ENCODE data around the gene EFL1. TPM values are rescaled to one million over a fixed set of nuclear protein-coding genes. Genes with fewer than 3 reads are reported as not detected.
"Not testable (repeated sequence)": the region's sequence is repeated elsewhere in the genome, so short reads cannot be mapped to it uniquely, and the experiment has no call there.

Gene EFL1
- total RNA-seq, 4 donors from 2014 or later: 5.3 to 18.1 (median 12.5) TPM

- WGBS, 2 donors: 88 to 89% methylated on average over 6 to 7 of the region's 7 CpGs
- H3K4me1 ChIP-seq: no peaks in the 10 kb centered on the region
- TF ChIP-seq CTCF (IDR thresholded peaks at IDR 0.05) (no peak), POLR2A (IDR thresholded peaks at IDR 0.05) (no peak), EP300 (IDR thresholded peaks at IDR 0.05) (no peak)
- H3K27ac ChIP-seq: no peak overlapping the region
- no peak for DNase-seq (ENCODE audit: low spot score in 2 of 2)
- no peaks in the 10 kb centered on the region for H3K27me3 ChIP-seq
- no peak overlapping the region for H3K4me3 ChIP-seq
- H3K36me3 ChIP-seq: no peaks in the 10 kb centered on the region
- H3K9me3 ChIP-seq: peaks cover 0 to 12% (median 0%) of the 10 kb centered on the region in 4 donors
These were observed 43.1 kb upstream of the EFL1 start for GRCh38 chr15:82305621-82306048.

- no peak overlapping the region for H3K4me3 ChIP-seq
- no peaks in the 10 kb centered on the region for H3K36me3 ChIP-seq
- H3K27ac ChIP-seq: no peak overlapping the region
- peaks cover 0 to 3% (median 0%) of the 10 kb centered on the region in 4 donors for H3K9me3 ChIP-seq
- H3K27me3 ChIP-seq: no peaks in the 10 kb centered on the region
- WGBS, 2 donors: 90% methylated on average over 4 of the region's 4 CpGs
- DNase-seq (ENCODE audit: low spot score in 2 of 2): no peak
- H3K4me1 ChIP-seq: no peaks in the 10 kb centered on the region
- TF ChIP-seq CTCF (IDR thresholded peaks at IDR 0.05) (no peak), EP300 (IDR thresholded peaks at IDR 0.05) (no peak), POLR2A (IDR thresholded peaks at IDR 0.05) (no peak)
These were observed 42.2 kb upstream of the EFL1 start for GRCh38 chr15:82304778-82305090.

GRCh38 chr15:82303956-82304777 lies 41.6 kb upstream of the EFL1 start:
- WGBS, 2 donors: 85 to 92% methylated on average over 6 to 8 of the region's 12 CpGs
- H3K4me1 ChIP-seq: no peaks in the 10 kb centered on the region
- DNase-seq (ENCODE audit: low spot score in 2 of 2): no peak
- no peak for TF ChIP-seq CTCF (IDR thresholded peaks at IDR 0.05)
- TF ChIP-seq EP300 (IDR thresholded peaks at IDR 0.05): no peak
- TF ChIP-seq POLR2A (IDR thresholded peaks at IDR 0.05): no peak
- H3K36me3 ChIP-seq: no peaks in the 10 kb centered on the region
- H3K27ac ChIP-seq: no peak overlapping the region
- no peak overlapping the region for H3K4me3 ChIP-seq
- no peaks in the 10 kb centered on the region for H3K27me3 ChIP-seq
- no peaks in the 10 kb centered on the region for H3K9me3 ChIP-seq

GRCh38 chr15:82301296-82302016 lies 38.9 kb upstream of the EFL1 start:
- H3K27me3 ChIP-seq: peaks cover 0 to 9% of the 10 kb centered on the region in 2 donors
- no peak for DNase-seq (ENCODE audit: low spot score in 2 of 2)
- no peak for TF ChIP-seq EP300 (IDR thresholded peaks at IDR 0.05)
- no peak for TF ChIP-seq CTCF (IDR thresholded peaks at IDR 0.05)
- no peak for TF ChIP-seq POLR2A (IDR thresholded peaks at IDR 0.05)
- H3K36me3 ChIP-seq: no peaks in the 10 kb centered on the region
- H3K27ac ChIP-seq: no peak overlapping the region
- H3K9me3 ChIP-seq: no peaks in the 10 kb centered on the region
- H3K4me3 ChIP-seq: no peak overlapping the region
- WGBS, 2 donors: 60 to 68% methylated on average over 3 of the region's 3 CpGs
- H3K4me1 ChIP-seq: no peaks in the 10 kb centered on the region

GRCh38 chr15:82300883-82301282 lies 38.3 kb upstream of the EFL1 start:
- H3K9me3 ChIP-seq: no peaks in the 10 kb centered on the region
- no peaks in the 10 kb centered on the region for H3K36me3 ChIP-seq
- peaks cover 0 to 9% of the 10 kb centered on the region in 2 donors for H3K27me3 ChIP-seq
- 87 to 88% methylated on average over 2 to 7 of the region's 7 CpGs for WGBS, 2 donors
- no peak overlapping the region for H3K4me3 ChIP-seq
- TF ChIP-seq EP300 (IDR thresholded peaks at IDR 0.05) (no peak), CTCF (IDR thresholded peaks at IDR 0.05) (no peak), POLR2A (IDR thresholded peaks at IDR 0.05) (no peak)
- no peaks in the 10 kb centered on the region for H3K4me1 ChIP-seq
- DNase-seq (ENCODE audit: low spot score in 2 of 2): no peak
- H3K27ac ChIP-seq: no peak overlapping the region

GRCh38 chr15:82300326-82300725 lies 37.8 kb upstream of the EFL1 start:
- not testable (repeated sequence) for H3K36me3 ChIP-seq; H3K4me3 ChIP-seq; H3K4me1 ChIP-seq; DNase-seq (ENCODE audit: low spot score in 2 of 2); H3K9me3 ChIP-seq; H3K27me3 ChIP-seq; H3K27ac ChIP-seq
- 44 to 59% methylated on average over 4 to 6 of the region's 6 CpGs for WGBS, 2 donors

- not testable (repeated sequence) for H3K27ac ChIP-seq; H3K9me3 ChIP-seq; H3K4me1 ChIP-seq; DNase-seq (ENCODE audit: low spot score in 2 of 2); H3K27me3 ChIP-seq; H3K36me3 ChIP-seq; H3K4me3 ChIP-seq
- WGBS, 2 donors: 50 to 72% methylated on average over 2 to 3 of the region's 6 CpGs
These were observed 37.0 kb upstream of the EFL1 start for GRCh38 chr15:82299511-82299914.
